AG04450 (cell line): ENCODE measurements around the gene BCAM. TPM values are rescaled to one million over a fixed set of nuclear protein-coding genes. Genes with fewer than 3 reads are reported as not detected.

Experiments
- CTCF ChIA-PET: fragments of 300-600, 350-600 bp; formaldehyde crosslinking; extraction: SDS; loops from one replicate; lab custom pipeline; 2022; ENCODE audit warnings: antibody characterized with exemption, inconsistent platforms; lab: Charles Lee
- POLR2A ChIA-PET: fragments of 350-600 bp; formaldehyde crosslinking; extraction: SDS; loops from one replicate; lab custom pipeline; 2021; ENCODE audit warnings: antibody characterized with exemption, inconsistent platforms; lab: Yijun Ruan, JAX
- DNase-seq: peaks from one replicate; pipeline ENCODE4 v3.0.0-alpha.2; 2011; ENCODE audit warnings: low read depth, low spot score
- H3K27ac ChIP-seq: one replicate; pipeline ENCODE4 v1.5.1; 2012; ENCODE audit warnings: low read depth, low read length, control low read depth
- H3K27me3 ChIP-seq: one replicate; pipeline ENCODE4 v1.6.0; 2012; ENCODE audit warnings: low read length; ENCODE audit not compliant: control insufficient read depth, insufficient read depth
- H3K4me3 ChIP-seq: 2 replicates; pipeline ENCODE4 v1.5.1; 2011; ENCODE audit warnings: mild to moderate bottlenecking, low read depth, low read length, control low read depth
- H3K9me3 ChIP-seq: 2 replicates; pipeline ENCODE4 v1.5.1; 2012; ENCODE audit warnings: low read length; ENCODE audit not compliant: control insufficient read depth, insufficient read depth
- CTCF ChIP-seq: IDR thresholded peaks from 2 replicates; pipeline ENCODE4 v1.5.1; 2011; ENCODE audit warnings: low read depth, low read length, control low read depth, inconsistent platforms
- polyA plus RNA-seq: library from polyadenylated mRNA; depleted of rRNA; stranded (reverse); fragments of >200 nt; gene quantifications from 2 replicates; pipeline ENCODE4 v1.2.3, GENCODE V29; 2011

Gene BCAM
- polyA plus RNA-seq, 1 experiment, result 8.4 TPM

- Histone ChIP-seq H3K27me3 (peaks cover 6% of the 10 kb centered on the region), H3K4me3 (no peak overlapping the region), H3K9me3 (no peaks in the 10 kb centered on the region; the same call in 1 of the 2 replicates), H3K27ac (no peak overlapping the region)
- CTCF ChIA-PET, result interaction anchor here (0.6 to 1.0 kb wide), 2 partner anchors 55 to 97 kb away, joined by 4 to 6 read pairs; no protein-coding TSS in a partner anchor
- POLR2A ChIA-PET, result interaction anchor here (0.7 kb wide), 1 partner anchor 211 kb away, joined by 3 read pairs; no protein-coding TSS in a partner anchor
- DNase-seq, result no peak
- no peak for TF ChIP-seq CTCF
These were observed 12.0 kb downstream of the BCAM start for GRCh38 chr19:44820648-44821609.

DNA sequence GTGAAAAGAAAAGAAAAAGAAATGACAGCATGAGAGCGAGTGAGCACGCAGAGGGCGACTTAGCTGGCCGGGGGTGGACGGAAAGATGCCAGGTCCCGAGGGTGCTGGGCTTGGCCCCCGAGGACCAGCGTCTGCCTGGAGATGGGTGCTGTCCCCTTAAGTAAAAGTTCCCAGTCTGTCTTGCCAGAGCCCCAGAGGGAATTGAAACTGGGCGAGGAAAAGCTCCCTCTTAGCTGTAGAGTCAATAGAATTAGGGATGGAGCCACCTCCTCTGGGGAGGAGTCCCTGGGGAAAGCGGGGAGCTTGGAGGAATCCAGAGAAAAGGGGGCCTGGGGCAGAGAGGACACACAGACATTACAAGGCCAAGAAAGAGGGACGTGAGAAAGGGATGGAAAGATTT lies 13.3 kb downstream of the BCAM start:
- Histone ChIP-seq H3K4me3 (no peak overlapping the region), H3K27ac (no peak overlapping the region), H3K9me3 (no peaks in the 10 kb centered on the region; the same call in 1 of the 2 replicates), H3K27me3 (peaks cover 7% of the 10 kb centered on the region)
- ChIA-PET CTCF (interaction anchor here (0.8 to 1.7 kb wide), 2 partner anchors 51 to 98 kb away, joined by 3 read pairs; no protein-coding TSS in a partner anchor), POLR2A (interaction anchor here (0.6 kb wide), 1 partner anchor 19 kb away, joined by 3 read pairs; no protein-coding TSS in a partner anchor)
- no peak for DNase-seq
- no peak for TF ChIP-seq CTCF

GRCh38 chr19:44822670-44823372 lies 13.9 kb downstream of the BCAM start:
- DNase-seq, result no peak
- TF ChIP-seq CTCF, result no peak
- Histone ChIP-seq H3K27me3 (peaks cover 7% of the 10 kb centered on the region), H3K27ac (no peak overlapping the region), H3K9me3 (no peaks in the 10 kb centered on the region; the same call in 1 of the 2 replicates), H3K4me3 (no peak overlapping the region)
- CTCF ChIA-PET, result interaction anchor here (0.8 to 1.7 kb wide), 5 partner anchors 22 to 99 kb away, joined by 3 to 10 read pairs (median 3); partner anchors contain the start of gene NECTIN2
- POLR2A ChIA-PET, result interaction anchor here (0.6 kb wide), 2 partner anchors 10 to 19 kb away, joined by 3 to 7 read pairs; no protein-coding TSS in a partner anchor

DNA sequence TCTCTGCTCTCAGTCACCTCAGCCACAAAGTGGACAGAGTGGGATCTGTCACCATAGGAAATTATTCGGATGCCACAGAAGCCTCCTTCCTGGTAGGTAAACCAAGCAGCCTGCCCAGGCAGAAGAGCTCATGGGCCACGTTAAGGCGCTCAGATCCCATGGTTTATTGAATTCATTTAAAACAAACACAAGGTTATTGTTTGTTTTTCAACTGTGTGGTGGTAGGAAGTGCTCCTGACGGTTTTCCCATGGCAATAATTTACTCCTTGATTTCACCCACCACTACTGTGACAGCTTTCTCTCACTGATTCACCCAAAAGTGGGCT lies 14.4 kb downstream of the BCAM start:
- DNase-seq, result no peak
- POLR2A ChIA-PET, result interaction anchor here (0.6 kb wide), 1 partner anchor 10 kb away, joined by 7 read pairs; no protein-coding TSS in a partner anchor
- no peak for TF ChIP-seq CTCF
- Histone ChIP-seq H3K27me3 (peaks cover 7% of the 10 kb centered on the region), H3K9me3 (no peaks in the 10 kb centered on the region; the same call in 1 of the 2 replicates), H3K4me3 (no peak overlapping the region), H3K27ac (no peak overlapping the region)
- CTCF ChIA-PET, result interaction anchor here (1.1 to 1.7 kb wide), 4 partner anchors 21 to 52 kb away, joined by 3 to 10 read pairs (median 4); partner anchors contain the start of gene NECTIN2
